HCT116 (cell line): ENCODE results near the gene LYSMD2. TPM values are rescaled to one million over a fixed set of nuclear protein-coding genes. Genes with fewer than 3 reads are reported as not detected.
A peak's percentile ranks its signal among the peaks of the same experiment; 100 is the strongest.

Source experiments
- ATAC-seq: fragments of 200-7000 bp; cut with Tn5 transposase; 2 replicates; pipeline ENCODE4 v1.9.1; 2020; ENCODE audit warnings: mild to moderate bottlenecking, moderate library complexity
- BruUV-seq: library from RNA; stranded (reverse); fragments of 400-500 nt; replicated peaks from 2 replicates; lab custom pipeline; 2021; lab: Mats Ljungman, UMichigan
- CTCF ChIA-PET: fragments of 300-600 bp; sonication (Branson Sonifier 250); formaldehyde crosslinking; loops from one replicate; lab custom pipeline; 2021; ENCODE audit warnings: antibody characterized with exemption; lab: Charles Lee
- POLR2A ChIA-PET: fragments of 300-600, 350-600 bp; sonication (Branson Sonifier 250); formaldehyde crosslinking; loops from one replicate; lab custom pipeline; 2021; ENCODE audit warnings: antibody characterized with exemption; lab: Charles Lee
- RAD21 ChIA-PET, 2 experiments: fragments of 300-600 bp; sonication (Branson Sonifier 250); formaldehyde crosslinking; loops; one replicate each; lab custom pipeline; 2023; ENCODE audit warnings: low total read pairs in 2 of 2; ENCODE audit not compliant: uncharacterized antibody in 2 of 2, unreplicated experiment in 2 of 2, low non-redundant PET in 1 of 2; lab: Charles Lee
- DNase-seq: peaks from one replicate; pipeline ENCODE4 v3.0.0-alpha.2; 2010; ENCODE audit warnings: low read depth, low spot score
- H2AFZ ChIP-seq: fragments of 200-600 bp; shearing (Covaris generic), sonication (generic); 2 replicates; pipeline ENCODE4 v1.6.1; 2017; ENCODE audit warnings: low read depth, mixed run types, mixed read lengths, antibody characterized with exemption, low read length; ENCODE audit not compliant: poor library complexity, severe bottlenecking
- H3K27ac ChIP-seq: 2 replicates; pipeline ENCODE4 v1.5.1; 2012; ENCODE audit warnings: low read depth, low read length
- H3K27me3 ChIP-seq: fragments of 200-600 bp; sonication (generic); 2 replicates; pipeline ENCODE4 v1.6.1; 2016; ENCODE audit warnings: mixed run types, low read length, mixed read lengths; ENCODE audit not compliant: insufficient read depth
- H3K36me3 ChIP-seq, 2 experiments: fragments of 200-500 bp in 1 of 2; fragments of 200-600 bp in 1 of 2; sonication (Bioruptor generic) in 1 of 2; sonication (generic) in 1 of 2; 2 replicates each; pipeline versions ENCODE4 v1.5.1 to v1.6.1; 2014 to 2016; ENCODE audit warnings: low read length in 2 of 2, inconsistent platforms in 1 of 2, mixed read lengths in 1 of 2, mixed run types in 1 of 2; ENCODE audit not compliant: insufficient read depth in 2 of 2, control insufficient read depth in 1 of 2
- H3K4me1 ChIP-seq, 2 experiments: fragments of 200-600 bp in 1 of 2; sonication (generic) in 1 of 2; 2 replicates each; pipeline versions ENCODE4 v1.5.1 to v1.6.1; 2012 to 2017; ENCODE audit warnings: low read length in 2 of 2, inconsistent platforms in 1 of 2, mild to moderate bottlenecking in 1 of 2, mixed read lengths in 1 of 2, mixed run types in 1 of 2, moderate library complexity in 1 of 2; ENCODE audit not compliant: insufficient read depth in 2 of 2, control insufficient read depth in 1 of 2
- H3K4me2 ChIP-seq: fragments of 200-600 bp; sonication (generic); 2 replicates; pipeline ENCODE4 v1.6.1; 2017; ENCODE audit warnings: mixed run types, low read length, mixed read lengths
- H3K4me3 ChIP-seq, 2 experiments: fragments of 200-600 bp in 1 of 2; sonication (generic) in 1 of 2; replicated peaks in 1 of 2; 2 replicates each; pipeline ENCODE4 v1.5.1; 2011 to 2016; ENCODE audit warnings: low read length in 2 of 2, control low read depth in 1 of 2, low read depth in 1 of 2, mild to moderate bottlenecking in 1 of 2, mixed read lengths in 1 of 2, mixed run types in 1 of 2
- H3K79me2 ChIP-seq: fragments of 200-600 bp; sonication (generic); 2 replicates; pipeline ENCODE4 v1.6.1; 2017; ENCODE audit warnings: mild to moderate bottlenecking, mixed run types, low read length, moderate library complexity, mixed read lengths; ENCODE audit not compliant: insufficient read depth
- H3K9ac ChIP-seq: fragments of 200-600 bp; sonication (generic); 2 replicates; pipeline ENCODE4 v1.6.1; 2016; ENCODE audit warnings: low read length, mixed read lengths
- H3K9me2 ChIP-seq: fragments of 200-600 bp; sonication (generic), shearing (Covaris generic); 2 replicates; pipeline ENCODE4 v1.6.1; 2017; ENCODE audit warnings: mixed run types, mild to moderate bottlenecking, moderate library complexity; ENCODE audit not compliant: insufficient read depth
- H3K9me3 ChIP-seq, 2 experiments: fragments of 200-500 bp in 1 of 2; fragments of 200-600 bp in 1 of 2; sonication (Bioruptor generic) in 1 of 2; sonication (generic) in 1 of 2; 2 replicates each; pipeline ENCODE4 v1.6.1; 2014 to 2017; ENCODE audit warnings: low read length in 2 of 2, mixed read lengths in 2 of 2, inconsistent platforms in 1 of 2, low read depth in 1 of 2, mild to moderate bottlenecking in 1 of 2, mixed run types in 1 of 2, moderate library complexity in 1 of 2; ENCODE audit not compliant: control insufficient read depth in 1 of 2, insufficient read depth in 1 of 2
- H4K20me1 ChIP-seq: fragments of 200-600 bp; sonication (generic), shearing (Covaris generic); 2 replicates; pipeline ENCODE4 v1.6.1; 2017; ENCODE audit warnings: mixed run types, mild to moderate bottlenecking, moderate library complexity; ENCODE audit not compliant: insufficient read depth
- CBX3 ChIP-seq: IDR thresholded peaks from 2 replicates; pipeline ENCODE4 v1.6.1; 2012; ENCODE audit warnings: low read depth
- ELF1 ChIP-seq: IDR thresholded peaks from 2 replicates; pipeline ENCODE4 v1.6.1; 2012; ENCODE audit warnings: low read depth, borderline replicate concordance
- EZH2 ChIP-seq: fragments of 200-600 bp; sonication (generic); IDR thresholded peaks from 2 replicates; pipeline ENCODE4 v1.6.1; 2017; ENCODE audit warnings: antibody characterized with exemption, mixed run types
- EZH2phosphoT487 ChIP-seq: fragments of 200-600 bp; IDR thresholded peaks from 2 replicates; pipeline ENCODE4 v1.6.1; 2018; ENCODE audit warnings: antibody characterized with exemption, borderline replicate concordance
- FOSL1 ChIP-seq: IDR thresholded peaks from 2 replicates; pipeline ENCODE4 v1.6.1; 2012; ENCODE audit warnings: low read depth
- POLR2A ChIP-seq: IDR thresholded peaks from 2 replicates; pipeline ENCODE4 v1.7.0; 2011; ENCODE audit warnings: borderline replicate concordance; ENCODE audit not compliant: insufficient read depth, insufficient read length; ENCODE audit errors: extremely low read depth
- POLR2AphosphoS5 ChIP-seq: IDR thresholded peaks from 2 replicates; pipeline ENCODE4 v1.6.1; 2011; ENCODE audit warnings: mild to moderate bottlenecking, low read depth, low read length, moderate library complexity
- SIN3A ChIP-seq: IDR thresholded peaks from 2 replicates; pipeline ENCODE4 v1.6.1; 2012; ENCODE audit warnings: low read depth
- SRF ChIP-seq: IDR thresholded peaks from 2 replicates; pipeline ENCODE4 v1.6.1; 2012; ENCODE audit warnings: low read depth
- YY1 ChIP-seq: IDR thresholded peaks from 2 replicates; pipeline ENCODE4 v1.6.1; 2011; ENCODE audit warnings: low read length, low read depth, moderate library complexity, mild to moderate bottlenecking; ENCODE audit not compliant: insufficient replicate concordance; ENCODE audit errors: extremely low read depth
- ZBTB33 ChIP-seq: IDR thresholded peaks from 2 replicates; pipeline ENCODE4 v1.6.1; 2011; ENCODE audit warnings: mild to moderate bottlenecking, low read length, moderate library complexity; ENCODE audit not compliant: insufficient replicate concordance; ENCODE audit errors: extremely low read depth
- ZFX ChIP-seq: fragments of 450-650 bp; IDR thresholded peaks from 2 replicates; pipeline ENCODE4 v1.6.1; 2017
- ZNF274 ChIP-seq: fragments of 200-500 bp; sonication (Bioruptor generic); IDR thresholded peaks from 2 replicates; pipeline ENCODE4 v1.6.1; 2014; ENCODE audit warnings: mild to moderate bottlenecking, low read depth, low read length, inconsistent platforms
- intact Hi-C: fragments of 100-400 bp; cut with micrococcal nuclease; formaldehyde crosslinking; loops from 2 replicates; pipeline ENCODE4 v1.10.0; 2022
- total RNA-seq: library from RNA; stranded (reverse); gene quantifications from one replicate; pipeline ENCODE4 v1.2.1, GENCODE V29; 2021; ENCODE audit not compliant: unreplicated experiment
- TF ChIP-seq, protein P1 (sequence below): IDR thresholded peaks from 2 replicates; pipeline ENCODE4 v1.6.1; 2012

Gene LYSMD2
- total RNA-seq, 1 experiment from 2014 or later: 10.8 TPM

- H3K9me3 ChIP-seq: no peaks in the 10 kb centered on the region
- H3K9me2 ChIP-seq: no peaks in the 10 kb centered on the region
- peaks cover 12 to 19% of the 10 kb centered on the region in 2 experiments for H3K4me1 ChIP-seq
- ATAC-seq: peak; percentile 85
- POLR2A ChIA-PET: no interaction called here
- H3K27ac ChIP-seq: peak overlapping the region; percentile 83
- no peaks in the 10 kb centered on the region; the same call in 1 of the 2 replicates for H3K79me2 ChIP-seq
- intact Hi-C loops: no loop called here
- H3K4me3 ChIP-seq: peak overlapping the region; percentile 51 to 56
- no peak for DNase-seq
- CTCF ChIA-PET: interaction anchor here (1.9 to 3.1 kb wide), 3 partner anchors 39 to 87 kb away, joined by 5 to 8 read pairs (median 6); no protein-coding TSS in a partner anchor
- peak overlapping the region; percentile 73 for H3K4me2 ChIP-seq
- no peaks in the 10 kb centered on the region for H3K36me3 ChIP-seq
- peak; percentile 18 for TF ChIP-seq POLR2A
- TF ChIP-seq SRF: no peak
- TF ChIP-seq, protein P1, sequence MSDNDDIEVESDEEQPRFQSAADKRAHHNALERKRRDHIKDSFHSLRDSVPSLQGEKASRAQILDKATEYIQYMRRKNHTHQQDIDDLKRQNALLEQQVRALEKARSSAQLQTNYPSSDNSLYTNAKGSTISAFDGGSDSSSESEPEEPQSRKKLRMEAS: peak; percentile 79
- TF ChIP-seq, all 23 proteins: peak for 2
- Histone ChIP-seq H3K27me3 (no peaks in the 10 kb centered on the region), H4K20me1 (no peaks in the 10 kb centered on the region), H3K9ac (peak overlapping the region; percentile 66), H2AFZ (no peak overlapping the region)
- no TSS peak for BruUV-seq
- RAD21 ChIA-PET: no interaction called here
Measured at GRCh38 chr15:51736751-51737521, 519 bp downstream of the LYSMD2 start.

- Histone ChIP-seq H3K4me1 (peaks cover 12 to 19% of the 10 kb centered on the region in 2 experiments), H3K9me2 (no peaks in the 10 kb centered on the region), H2AFZ (no peak overlapping the region), H3K79me2 (no peaks in the 10 kb centered on the region; the same call in 1 of the 2 replicates), H3K9me3 (no peaks in the 10 kb centered on the region), H3K27me3 (no peaks in the 10 kb centered on the region), H4K20me1 (no peaks in the 10 kb centered on the region), H3K4me3 (peak overlapping the region in 1 of 2 experiments; percentile 56; a peak in 2 of 4 replicates), H3K36me3 (no peaks in the 10 kb centered on the region), H3K4me2 (peak overlapping the region; percentile 73), H3K9ac (peak overlapping the region; percentile 66; the same call in 1 of the 2 replicates), H3K27ac (no peak overlapping the region)
- no TSS peak for BruUV-seq
- ChIA-PET RAD21 (no interaction called here), POLR2A (no interaction called here), CTCF (interaction anchor here (2.2 to 3.1 kb wide), 2 partner anchors 41 to 86 kb away, joined by 6 to 8 read pairs; no protein-coding TSS in a partner anchor)
- ATAC-seq: no peak
- no peak for DNase-seq
- intact Hi-C loops: no loop called here
- TF ChIP-seq SIN3A (no peak), POLR2A (no peak), ZFX (no peak), YY1 (no peak), EZH2 (no peak), FOSL1 (no peak), EZH2phosphoT487 (no peak), ELF1 (no peak), SRF (no peak), ZNF274 (no peak), ZBTB33 (no peak), CBX3 (no peak), POLR2AphosphoS5 (no peak)
- TF ChIP-seq, protein P1: no peak
Measured at GRCh38 chr15:51736069-51736468, 1.4 kb downstream of the LYSMD2 start.
